HFF-Myc (cell line): ENCODE measurements around the gene TFAP2B.

ENCODE experiments used
- DNase-seq: peaks from one replicate; pipeline ENCODE4 v3.0.0-alpha.2; 2011; ENCODE audit warnings: low read depth; ENCODE audit errors: extremely low read depth
- H3K4me3 ChIP-seq: replicated peaks from 2 replicates; pipeline ENCODE4 v1.5.1; 2011; ENCODE audit warnings: low read depth, mild to moderate bottlenecking, control low read depth, low read length
- CTCF ChIP-seq: IDR thresholded peaks from 2 replicates; pipeline ENCODE4 v1.5.1; 2012; ENCODE audit warnings: mild to moderate bottlenecking, low read depth, low read length, control low read depth; ENCODE audit errors: missing control alignments

TFAP2B gene

GRCh38 chr6:50846852-50847155 is 28.1 kb downstream of the TFAP2B start:
- no peak overlapping the region for H3K4me3 ChIP-seq
- no peak for DNase-seq
- TF ChIP-seq CTCF, result no peak

GRCh38 chr6:50847890-50848594 is 29.4 kb downstream of the TFAP2B start:
- no peak for DNase-seq
- no peak overlapping the region for H3K4me3 ChIP-seq
- TF ChIP-seq CTCF, result no peak

- no peak for TF ChIP-seq CTCF
- no peak for DNase-seq
- no peak overlapping the region for H3K4me3 ChIP-seq
Measured at GRCh38 chr6:50848989-50849795, 30.5 kb downstream of the TFAP2B start.

- no peak for TF ChIP-seq CTCF
- no peak overlapping the region for H3K4me3 ChIP-seq
- no peak for DNase-seq
Measured at GRCh38 chr6:50849796-50850180, 31.1 kb downstream of the TFAP2B start.

GRCh38 chr6:50850223-50851048 is 31.8 kb downstream of the TFAP2B start:
- no peak for DNase-seq

More at GRCh38 chr6:50850223-50851048, 31.8 kb downstream of the TFAP2B start:
- no peak for TF ChIP-seq CTCF
- no peak overlapping the region for H3K4me3 ChIP-seq
